Measurements from ENCODE around the gene ALOXE3. TPM values are rescaled to one million over a fixed set of nuclear protein-coding genes. Genes with fewer than 3 reads are reported as not detected.

ALOXE3 gene
- polyA plus RNA-seq, 2 of the 4 experiments (the other 2 are of a cell fraction): 0.35 to 0.40 TPM

DNA sequence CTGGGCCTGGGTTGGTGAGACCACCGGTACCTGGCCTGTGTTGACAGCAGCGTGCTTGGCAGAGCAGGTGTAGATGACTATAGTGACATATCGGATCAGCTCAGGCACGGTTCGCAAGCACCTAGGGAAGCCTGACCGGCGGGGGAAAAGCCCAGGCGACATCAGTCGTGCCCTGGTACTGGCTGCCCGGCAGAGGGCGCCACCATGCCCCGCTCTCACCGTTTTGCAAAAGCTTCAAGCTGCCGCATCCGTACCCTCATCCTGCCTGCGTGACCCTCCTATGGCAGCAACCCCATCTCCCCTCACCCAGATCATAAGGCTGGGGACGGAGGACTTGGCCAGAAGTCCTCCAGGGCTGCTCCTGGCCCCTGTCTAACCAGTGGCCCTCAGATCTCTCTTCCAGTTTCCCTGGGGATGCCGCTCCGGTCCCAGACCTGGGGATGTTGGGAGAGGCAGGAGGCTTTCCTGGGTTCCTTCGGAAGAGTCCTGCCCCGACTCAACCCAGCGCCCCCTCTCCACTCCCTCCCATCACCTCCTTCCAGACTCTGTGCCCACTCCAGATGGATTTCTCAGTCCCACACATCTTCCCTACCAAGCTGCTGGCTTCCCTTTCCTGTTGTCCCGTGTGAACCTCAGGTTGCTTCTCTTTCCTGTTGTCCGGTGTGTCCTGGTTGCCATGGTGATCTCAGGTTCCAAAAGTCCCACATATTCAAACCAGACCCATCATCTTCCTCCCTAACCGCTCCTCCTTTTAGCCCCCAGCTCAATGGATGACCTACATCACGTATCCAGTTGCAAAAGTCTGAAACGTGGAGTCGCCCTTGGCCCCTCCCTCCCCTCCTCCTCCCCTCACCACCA is 44.5 kb downstream of the ALOXE3 start (continued):
- no peak for TF ChIP-seq JUN (IDR thresholded peaks at IDR 0.05)
- no peak for TF ChIP-seq RNF2 (IDR thresholded peaks at IDR 0.05; ENCODE audit: borderline replicate concordance, low read depth)

DNA sequence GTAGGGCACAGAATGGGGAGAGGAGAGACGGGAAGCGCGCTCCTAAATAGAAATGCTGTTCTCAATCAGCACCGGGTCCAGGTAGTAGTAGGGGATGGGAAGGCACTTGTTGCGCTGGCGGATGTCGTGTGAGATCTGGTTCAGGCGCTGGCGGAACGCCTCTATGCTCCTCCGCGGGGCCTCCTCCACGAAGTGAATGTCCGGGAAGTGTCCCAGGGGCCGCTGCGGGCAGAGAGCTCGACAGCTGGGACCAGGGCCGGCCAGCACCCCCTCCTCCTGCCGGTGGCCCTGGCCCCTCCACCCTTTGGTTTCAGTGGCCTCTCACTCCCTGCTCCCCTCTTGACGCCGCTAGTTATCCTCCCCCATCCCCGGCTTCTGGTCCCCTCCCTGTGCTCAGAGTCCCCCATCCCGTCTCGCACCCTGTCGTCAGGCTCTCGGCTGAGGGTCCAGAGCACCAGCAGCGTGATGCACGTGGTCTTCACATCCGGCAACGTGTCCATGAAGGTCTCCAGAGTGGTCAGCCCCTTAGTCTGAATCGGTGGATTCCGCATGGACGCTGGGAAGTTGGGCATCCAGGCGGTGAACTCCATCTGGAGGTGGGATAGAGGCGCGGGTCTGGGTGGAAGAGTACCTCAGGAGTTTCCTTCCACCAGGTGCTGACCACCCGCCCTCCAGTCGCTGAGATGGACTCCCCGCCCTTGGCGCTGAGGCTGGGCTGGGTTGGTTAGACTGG is 45.4 kb downstream of the ALOXE3 start:
- TF ChIP-seq EHF (CRISPR knock-in tag; IDR thresholded peaks at IDR 0.05) (no peak), RAD21 (conservative IDR thresholded peaks at IDR 0.05 in 1 of 2, IDR thresholded peaks at IDR 0.05 in 1 of 2) (no peak), HOXB5 (CRISPR knock-in tag; IDR thresholded peaks at IDR 0.05) (no peak), RCOR1 (IDR thresholded peaks at IDR 0.05; ENCODE audit: low read depth, low read length) (no peak), RNF2 (IDR thresholded peaks at IDR 0.05; ENCODE audit: borderline replicate concordance, low read depth) (no peak), NR3C1 (IDR thresholded peaks at IDR 0.05) (no peak), ESRRA (IDR thresholded peaks at IDR 0.05; ENCODE audit: borderline replicate concordance, low read length) (no peak), HOXB13 (CRISPR knock-in tag; IDR thresholded peaks at IDR 0.05; ENCODE audit: low read depth) (no peak), RARB (CRISPR knock-in tag; IDR thresholded peaks at IDR 0.05) (no peak), CBX8 (IDR thresholded peaks at IDR 0.05) (no peak), SMC3 (IDR thresholded peaks at IDR 0.05) (no peak), CHD4 (IDR thresholded peaks at IDR 0.05; ENCODE audit: borderline replicate concordance) (no peak), MAZ (IDR thresholded peaks at IDR 0.05; ENCODE audit: borderline replicate concordance, low read depth, low read length) (no peak), HMGXB4 (CRISPR knock-in tag; IDR thresholded peaks at IDR 0.05; ENCODE audit: borderline replicate concordance) (no peak)
- TF ChIP-seq, protein P1, sequence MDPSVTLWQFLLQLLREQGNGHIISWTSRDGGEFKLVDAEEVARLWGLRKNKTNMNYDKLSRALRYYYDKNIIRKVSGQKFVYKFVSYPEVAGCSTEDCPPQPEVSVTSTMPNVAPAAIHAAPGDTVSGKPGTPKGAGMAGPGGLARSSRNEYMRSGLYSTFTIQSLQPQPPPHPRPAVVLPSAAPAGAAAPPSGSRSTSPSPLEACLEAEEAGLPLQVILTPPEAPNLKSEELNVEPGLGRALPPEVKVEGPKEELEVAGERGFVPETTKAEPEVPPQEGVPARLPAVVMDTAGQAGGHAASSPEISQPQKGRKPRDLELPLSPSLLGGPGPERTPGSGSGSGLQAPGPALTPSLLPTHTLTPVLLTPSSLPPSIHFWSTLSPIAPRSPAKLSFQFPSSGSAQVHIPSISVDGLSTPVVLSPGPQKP (IDR thresholded peaks at IDR 0.05; ENCODE audit: low read depth, low read length): no peak
- DNase-seq (ENCODE audit: low read depth in 1 of 2, low spot score in 1 of 2) (no peak), ATAC-seq (peak; percentile 4 to 17; a peak in 3 of 6 replicates), FAIRE-seq (no peak)
- H3K4me1 ChIP-seq: peaks cover 16% of the 10 kb centered on the region
- H3K27ac ChIP-seq: no peak overlapping the region; a peak in 2 of 6 replicates
- POLR2A ChIA-PET: interaction anchor here (0.7 kb wide), 1 partner anchor 13 kb away, joined by 3 read pairs; no protein-coding TSS in a partner anchor
- H3K9me3 ChIP-seq: no peaks in the 10 kb centered on the region
- peak overlapping the region; percentile 34; the same call in 1 of the 3 replicates for H3K4me3 ChIP-seq
- CTCF ChIA-PET: interaction anchor here (0.6 to 27.4 kb wide), 43 partner anchors 13 to 326 kb away, joined by 3 to 1490 read pairs (median 4); partner anchors contain the start of genes ALOX12B, ALOXE3, CNTROB and RNF227
- 64% methylated on average over 33 of the region's 40 CpGs for WGBS (ENCODE audit: missing lambda C conversion rate)
- peak overlapping the region; percentile 87 for H3K4me2 ChIP-seq

DNA sequence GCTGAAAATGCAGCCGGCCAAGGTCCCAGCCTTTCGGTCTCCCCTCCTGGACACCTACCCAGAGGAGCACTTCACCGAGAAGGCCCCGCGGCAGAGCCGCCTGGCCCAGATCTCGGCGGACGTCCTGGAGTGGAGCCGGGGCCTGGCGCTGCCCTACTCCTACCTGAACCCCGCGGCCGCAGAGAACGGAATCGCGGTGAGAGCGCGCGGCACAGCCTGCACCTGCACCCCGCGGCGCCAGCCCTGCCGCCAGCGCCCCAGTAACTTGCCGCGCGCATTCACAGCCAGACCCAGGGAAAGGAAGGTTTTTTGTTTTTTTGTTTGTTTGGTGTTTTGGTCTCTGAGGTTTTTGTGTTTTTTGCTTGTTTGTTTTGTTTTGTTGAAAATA is 46.0 kb downstream of the ALOXE3 start:
- DNase-seq (ENCODE audit: low read depth in 1 of 2, low spot score in 1 of 2) (no peak), ATAC-seq (no peak), FAIRE-seq (no peak)
- H3K4me1 ChIP-seq: peaks cover 16% of the 10 kb centered on the region
- ChIA-PET POLR2A (no interaction called here), CTCF (interaction anchor here (0.7 to 27.4 kb wide), 8 partner anchors 7 to 160 kb away, joined by 3 to 1490 read pairs (median 28); partner anchors contain the start of genes ALOX12B and ALOXE3)
- no peak overlapping the region for H3K27ac ChIP-seq
- TF ChIP-seq PBX3 (IDR thresholded peaks at IDR 0.05) (no peak), ZFP36 (IDR thresholded peaks at IDR 0.05; ENCODE audit: borderline replicate concordance, partially characterized antibody) (no peak), TFCP2L1 (CRISPR knock-in tag; IDR thresholded peaks at IDR 0.05) (no peak), MAZ (IDR thresholded peaks at IDR 0.05; ENCODE audit: borderline replicate concordance, low read depth, low read length) (no peak)
- TF ChIP-seq, protein P1 (IDR thresholded peaks at IDR 0.05; ENCODE audit: low read depth, low read length): no peak
- H3K9me3 ChIP-seq: no peaks in the 10 kb centered on the region
- no peak overlapping the region for H3K4me2 ChIP-seq
- H3K4me3 ChIP-seq: no peak overlapping the region
- 84% methylated on average over 28 of the region's 28 CpGs for WGBS (ENCODE audit: missing lambda C conversion rate)

All from A549 (cell line).